Skin of body (tissue), 2 donors: ENCODE data around the gene RASSF10. TPM values are rescaled to one million over a fixed set of nuclear protein-coding genes. Genes with fewer than 3 reads are reported as not detected.

Experiments used
- DNase-seq: peaks from one replicate; lab custom pipeline; 2025; lab: John Stamatoyannopoulos, UW
- total RNA-seq: library from RNA; depleted of rRNA; stranded (reverse); fragments of >200 nt; gene quantifications from one replicate; pipeline ENCODE4 v1.2.3, GENCODE V29; 2014

RASSF10 gene
- total RNA-seq, 1 donor from 2014 or later: 9.8 TPM

DNA sequence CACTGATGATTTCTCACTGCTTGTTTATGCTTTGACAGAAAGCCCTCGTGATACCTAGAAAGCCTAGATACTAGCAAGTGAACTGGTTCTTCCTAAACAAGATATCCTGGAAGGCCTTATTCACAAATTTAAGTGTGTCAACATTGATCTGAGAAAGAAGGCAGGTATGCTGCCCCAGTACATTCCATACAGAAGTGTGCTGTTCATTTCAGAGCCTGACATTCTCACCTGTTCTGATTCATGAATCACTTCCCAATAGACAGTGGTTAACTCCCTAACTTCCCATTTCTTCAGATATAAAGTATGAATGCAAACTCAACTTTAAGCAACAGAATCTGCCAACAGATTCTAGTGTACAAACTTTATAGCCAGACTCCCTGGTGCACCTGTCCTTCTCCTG is 15.5 kb upstream of the RASSF10 start:
- no peak for DNase-seq

DNA sequence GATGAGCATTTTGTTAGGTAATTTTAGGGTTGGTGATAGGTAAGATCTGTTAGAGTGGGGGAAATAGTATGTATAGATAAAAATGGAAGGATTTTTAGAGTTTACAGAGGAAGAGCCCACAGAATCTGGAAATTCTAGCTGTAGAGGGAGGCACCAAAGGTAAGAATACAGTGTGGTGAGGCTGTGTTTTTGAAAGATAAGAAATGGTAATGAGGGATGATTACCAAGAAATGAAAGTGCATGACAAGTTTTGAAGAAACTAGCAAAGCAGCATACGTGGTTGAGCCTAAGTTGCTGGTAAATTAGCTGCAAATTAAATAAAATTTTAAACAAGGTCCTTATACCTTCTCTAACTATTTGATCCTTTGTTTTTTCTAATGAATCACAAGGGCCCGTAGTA is 14.6 kb upstream of the RASSF10 start:
- DNase-seq: no peak

DNA sequence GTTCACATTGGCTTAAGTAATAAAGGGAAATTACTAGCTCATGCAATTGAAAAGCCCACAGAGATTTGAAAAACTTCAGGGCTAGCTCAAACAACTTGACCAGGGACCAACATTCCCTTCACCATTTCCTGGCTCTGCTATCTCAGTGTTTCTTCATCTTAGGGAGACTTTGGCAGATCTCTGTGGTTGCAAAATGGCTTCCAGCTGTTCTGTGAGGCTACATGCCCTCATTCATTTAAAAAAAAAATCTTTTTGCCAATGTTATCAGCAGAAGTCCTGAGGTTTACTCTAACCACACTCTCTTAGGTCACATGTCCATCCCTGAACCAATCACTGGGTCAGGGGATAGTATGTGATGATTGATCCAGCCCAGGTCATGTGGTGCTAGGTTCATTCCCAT is 13.9 kb upstream of the RASSF10 start:
- DNase-seq: peak; percentile 68

DNA sequence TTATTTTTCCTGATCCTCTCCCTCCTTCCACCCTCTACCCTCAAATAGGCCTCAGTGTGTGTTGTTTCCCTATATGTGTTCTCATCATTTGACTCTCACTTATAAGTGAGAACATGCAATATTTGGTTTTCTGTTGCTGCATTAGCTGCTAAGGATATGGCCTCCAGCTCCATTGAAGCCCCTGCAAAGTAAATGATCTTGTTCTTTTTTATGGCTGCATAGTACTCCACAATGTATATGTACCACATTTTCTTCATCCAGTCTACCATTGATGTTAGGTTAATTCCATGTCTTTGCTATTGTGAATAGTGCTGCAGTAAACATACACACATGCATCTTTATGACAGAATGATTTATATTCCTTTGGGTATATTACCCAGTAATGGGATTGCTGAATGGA is 13.3 kb upstream of the RASSF10 start:
- DNase-seq: no peak

DNA sequence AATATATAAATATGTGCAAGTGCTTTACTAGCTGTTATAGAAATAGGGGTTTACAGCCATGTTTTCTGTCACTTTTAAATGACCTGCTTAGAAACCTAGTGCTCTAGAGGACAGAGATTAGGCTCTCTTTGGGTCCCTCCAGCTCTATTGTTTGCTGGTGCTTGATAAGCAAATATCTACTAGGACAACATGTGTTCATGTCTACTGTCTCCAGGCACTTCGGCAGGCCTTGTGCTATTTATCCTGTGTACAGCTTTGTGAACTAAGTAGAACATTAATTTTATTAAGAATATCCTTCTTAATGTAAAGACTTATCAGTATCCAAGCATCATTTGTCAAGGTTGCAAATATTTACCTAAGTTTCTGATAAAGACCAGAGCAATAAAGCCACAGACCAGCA is 11.9 kb upstream of the RASSF10 start:
- DNase-seq: no peak

DNA sequence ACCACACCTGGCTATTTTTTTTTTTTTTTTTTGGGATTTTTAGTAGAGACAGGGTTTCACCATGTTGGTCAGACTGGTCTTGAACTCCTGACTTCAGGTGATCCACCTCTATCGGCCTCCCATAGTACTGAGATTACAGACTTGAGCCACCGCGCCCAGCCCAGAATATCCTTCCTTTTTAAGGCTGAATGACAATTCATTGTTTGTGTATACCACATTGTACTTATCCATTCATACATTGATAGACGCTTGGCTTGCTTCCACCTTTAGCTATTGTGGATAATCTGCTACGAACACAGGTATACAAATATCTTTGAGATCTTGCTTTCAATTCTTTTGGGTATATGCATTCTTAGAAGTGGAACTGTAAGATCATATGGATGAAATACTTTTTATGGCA is 10.8 kb upstream of the RASSF10 start:
- DNase-seq: no peak

DNA sequence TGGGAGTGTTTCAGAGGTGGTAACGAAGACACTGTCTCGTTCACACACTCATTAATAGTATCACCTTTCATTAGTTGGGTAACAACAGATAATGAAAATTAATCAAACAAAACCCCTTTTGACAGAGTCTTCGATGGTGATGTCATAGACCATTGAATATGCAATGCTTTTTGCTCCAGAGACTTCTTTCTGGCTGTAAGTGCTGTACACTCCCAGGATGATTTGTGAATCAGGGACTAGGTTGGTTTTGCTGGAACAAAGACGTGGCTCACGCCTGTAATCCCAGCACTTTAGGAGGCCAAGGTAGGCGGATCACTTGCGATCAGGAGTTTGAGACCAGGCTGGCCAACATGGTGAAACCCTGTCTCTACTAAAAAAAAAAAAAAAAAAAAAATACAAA is 9.5 kb upstream of the RASSF10 start:
- no peak for DNase-seq

GRCh38 chr11:13000116-13000515 is 9.0 kb upstream of the RASSF10 start:
- no peak for DNase-seq

DNA sequence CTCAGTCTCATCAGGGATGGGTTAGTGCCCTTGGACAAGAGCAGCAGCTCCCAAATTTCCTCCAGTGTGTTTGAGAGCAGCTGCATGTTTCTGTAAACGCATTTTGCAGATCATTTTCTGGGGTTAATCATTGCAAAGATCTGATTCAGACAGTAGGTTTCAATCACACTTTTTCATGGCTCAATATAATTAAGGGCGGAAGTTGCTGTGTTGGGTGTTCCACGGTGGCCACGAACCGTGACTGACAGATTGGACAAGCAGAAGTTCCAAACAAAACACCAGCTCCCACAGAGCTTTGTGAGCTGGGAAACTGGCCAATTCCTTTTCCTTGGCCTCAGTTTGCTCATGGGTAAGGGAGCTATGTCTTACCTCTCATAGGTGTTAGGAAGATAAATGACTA is 8.4 kb upstream of the RASSF10 start:
- DNase-seq: no peak

DNA sequence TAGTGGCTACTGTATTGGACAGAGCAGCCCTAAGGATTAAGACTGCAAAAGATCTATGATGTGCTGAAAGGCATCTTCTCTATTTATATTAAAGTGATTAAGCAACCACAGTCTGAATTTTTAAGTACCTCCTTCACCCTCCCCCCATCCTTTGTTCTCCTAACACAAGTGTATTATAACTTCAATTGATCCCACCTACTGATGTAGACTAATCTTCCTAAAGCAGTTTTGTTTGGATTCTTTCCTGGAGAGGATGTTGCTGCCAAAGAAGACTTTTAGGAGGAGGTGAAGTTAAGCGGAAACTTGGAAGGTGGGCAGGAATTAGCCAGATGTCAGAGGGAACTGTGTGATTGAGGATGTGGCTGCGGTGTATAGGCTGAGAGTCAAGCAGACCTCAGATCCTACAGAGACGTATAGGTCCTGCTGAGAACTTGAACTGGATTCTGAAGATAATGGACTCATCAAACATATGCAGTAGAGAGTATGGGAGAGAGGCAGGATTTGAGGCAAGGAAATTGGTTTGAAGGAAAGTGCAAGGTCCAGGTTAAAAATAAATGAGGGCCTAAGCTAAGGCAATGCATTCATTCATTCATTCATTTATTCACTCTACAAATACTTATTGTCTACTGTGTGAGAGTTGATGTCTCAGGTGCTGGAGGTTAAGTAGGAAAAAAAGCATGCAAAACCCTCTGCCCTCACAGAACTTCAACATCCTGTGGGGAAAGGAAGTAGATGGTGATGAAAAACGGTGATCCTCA is 5.2 kb upstream of the RASSF10 start:
- DNase-seq: no peak

- DNase-seq: no peak
These were observed 1.7 kb upstream of the RASSF10 start for GRCh38 chr11:13007182-13008060.

DNA sequence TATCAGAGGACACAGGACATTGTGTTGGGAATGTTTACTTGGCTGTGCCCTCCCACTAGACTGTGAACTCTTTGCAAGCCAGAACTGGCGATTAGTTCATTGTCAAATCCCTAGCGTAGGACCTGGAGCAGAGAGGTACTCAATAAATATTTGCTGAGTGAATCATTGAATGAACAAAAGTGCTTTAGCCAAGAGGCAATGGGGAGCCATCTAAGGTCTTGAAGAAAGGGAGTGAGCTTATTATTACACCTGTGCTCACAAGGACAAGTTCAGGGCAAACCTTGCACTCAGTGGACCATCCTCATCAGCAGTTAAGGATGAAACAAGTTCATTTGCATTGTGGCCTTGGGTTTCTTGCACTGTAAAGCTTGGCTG is 1.1 kb upstream of the RASSF10 start:
- DNase-seq: no peak

DNA sequence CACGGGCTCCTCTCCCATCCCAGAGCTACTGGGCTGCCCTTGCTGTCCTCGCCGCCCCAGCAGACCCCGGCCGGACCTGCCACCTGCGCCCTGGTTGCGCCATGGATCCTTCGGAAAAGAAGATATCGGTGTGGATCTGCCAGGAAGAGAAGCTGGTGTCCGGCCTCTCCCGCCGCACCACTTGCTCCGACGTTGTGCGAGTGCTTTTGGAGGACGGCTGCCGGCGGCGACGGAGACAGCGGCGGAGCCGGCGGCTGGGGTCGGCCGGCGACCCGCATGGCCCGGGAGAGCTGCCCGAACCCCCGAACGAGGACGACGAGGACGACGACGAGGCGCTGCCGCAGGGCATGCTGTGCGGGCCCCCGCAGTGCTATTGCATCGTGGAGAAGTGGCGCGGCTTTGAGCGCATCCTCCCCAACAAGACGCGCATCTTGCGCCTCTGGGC is 382 bp downstream of the RASSF10 start:
- no peak for DNase-seq

GRCh38 chr11:13009921-13010748 is 1.0 kb downstream of the RASSF10 start:
- no peak for DNase-seq

DNA sequence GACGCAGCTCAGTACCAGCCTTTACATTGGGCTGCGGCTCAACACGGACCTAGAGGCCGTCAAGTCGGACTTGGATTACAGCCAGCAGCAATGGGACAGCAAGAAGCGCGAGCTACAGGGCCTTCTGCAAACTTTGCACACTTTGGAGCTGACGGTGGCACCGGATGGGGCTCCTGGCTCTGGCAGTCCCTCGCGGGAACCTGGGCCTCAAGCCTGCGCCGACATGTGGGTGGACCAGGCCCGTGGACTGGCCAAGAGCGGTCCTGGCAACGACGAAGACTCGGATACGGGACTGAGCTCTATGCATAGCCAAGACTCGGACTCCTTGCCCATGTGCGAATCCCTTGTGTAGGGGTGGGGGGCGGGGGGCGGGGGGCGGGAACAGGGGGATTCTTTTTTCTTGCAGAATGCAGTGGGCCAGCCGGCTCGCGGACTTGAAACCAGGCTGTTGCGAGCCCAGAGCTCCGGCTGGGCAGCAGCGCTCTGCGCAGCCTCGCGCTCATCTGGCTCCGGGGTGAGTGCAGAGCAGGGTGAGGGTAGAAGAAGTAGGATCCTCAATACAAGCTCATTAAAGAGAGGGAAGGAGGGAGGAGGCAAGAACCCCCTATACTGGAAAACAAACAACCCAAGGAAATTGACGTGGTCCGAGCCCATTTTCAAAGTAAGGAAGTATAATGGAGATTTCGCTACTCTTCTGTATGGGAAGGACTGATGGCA is 1.8 kb downstream of the RASSF10 start:
- no peak for DNase-seq

DNA sequence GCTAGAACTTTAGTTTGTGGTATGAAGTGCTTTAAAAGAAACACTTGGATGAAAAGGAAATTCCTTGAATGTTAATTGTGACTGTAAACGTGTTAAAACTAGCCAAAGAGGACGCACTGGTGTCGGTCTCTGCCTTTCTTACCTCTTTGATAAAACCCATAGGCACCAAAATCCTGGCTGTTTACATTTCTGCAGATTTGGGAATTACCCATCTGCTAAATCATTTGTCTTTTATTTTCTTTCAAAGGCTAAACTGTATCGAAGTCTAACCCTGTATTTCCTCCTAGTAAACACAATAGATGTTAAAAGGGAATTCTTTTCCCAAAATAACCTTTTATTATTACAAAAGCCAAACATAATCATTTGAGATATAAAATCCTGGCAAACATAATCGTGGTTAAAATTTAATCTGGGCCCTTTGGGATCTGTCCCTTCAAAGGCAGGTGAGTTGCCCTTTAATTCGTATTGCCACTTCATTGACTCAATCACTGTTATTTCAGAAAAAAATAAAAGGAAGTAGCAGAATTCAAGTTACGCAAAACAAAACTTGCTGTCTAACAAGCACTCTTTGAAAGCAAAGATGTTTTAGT is 2.4 kb downstream of the RASSF10 start:
- DNase-seq: no peak

- DNase-seq: no peak
These were observed 3.0 kb downstream of the RASSF10 start for GRCh38 chr11:13012056-13012661.

GRCh38 chr11:13013054-13013488 is 4.0 kb downstream of the RASSF10 start:
- DNase-seq: no peak

DNA sequence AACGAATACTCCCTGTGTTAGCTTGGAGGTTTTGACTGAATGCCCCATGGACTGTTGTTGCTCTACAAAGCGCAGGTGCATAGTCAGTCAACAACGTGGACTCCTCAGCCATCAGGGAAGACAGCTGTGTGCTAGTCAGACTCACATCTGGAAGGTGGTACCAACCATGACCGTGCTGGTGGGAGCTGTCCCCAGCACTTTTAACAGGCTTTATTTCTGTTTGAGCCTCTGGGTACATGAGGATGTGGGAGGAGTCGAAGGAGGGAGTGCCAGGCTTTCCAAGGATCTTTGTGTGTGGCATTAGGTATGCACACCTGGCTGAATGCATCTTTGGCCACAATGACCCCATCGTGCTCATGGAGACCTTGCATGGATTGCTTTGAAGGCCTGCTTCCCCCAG is 6.6 kb downstream of the RASSF10 start:
- DNase-seq: no peak

DNA sequence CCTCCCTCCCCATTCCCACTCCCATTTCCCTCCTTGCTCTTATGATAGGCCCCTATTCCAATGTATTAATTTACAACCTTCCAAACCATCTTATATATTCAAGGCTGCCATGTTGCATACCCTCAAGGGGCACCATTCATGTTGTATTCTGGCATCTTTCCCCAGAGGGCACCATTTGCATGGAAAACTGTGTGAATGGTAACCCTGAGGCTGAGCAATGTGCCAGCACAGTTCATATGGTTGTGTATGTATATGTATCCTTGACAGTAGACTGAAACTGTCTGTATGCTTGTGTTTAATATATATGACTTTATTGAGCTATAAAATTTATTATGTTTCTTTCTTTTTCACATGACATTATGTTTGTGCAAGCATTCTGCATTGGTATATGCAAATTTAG is 7.3 kb downstream of the RASSF10 start:
- no peak for DNase-seq
